ENCODE measurements around the gene PKD1L1. TPM values are rescaled to one million over a fixed set of nuclear protein-coding genes. Genes with fewer than 3 reads are reported as not detected.

PKD1L1 gene
- total RNA-seq, 1 experiment from 2014 or later: 0.17 TPM

- ChIA-PET CTCF (no interaction called here), POLR2A (no interaction called here), RAD21 (ENCODE audit: low non-redundant PET in 1 of 2, low total read pairs in 2 of 2, uncharacterized antibody in 2 of 2, unreplicated experiment in 2 of 2) (no interaction called here)
- peaks cover 5% of the 10 kb centered on the region; the same call in 1 of the 2 replicates for H3K79me2 ChIP-seq (ENCODE audit: insufficient read depth, low read length)
- ATAC-seq (no peak), DNase-seq (ENCODE audit: low read depth, low spot score) (no peak)
- no peaks in the 10 kb centered on the region for H3K27me3 ChIP-seq (ENCODE audit: insufficient read depth, low read length)
- no peak overlapping the region for H3K4me3 ChIP-seq (replicated peaks in 1 of 2; ENCODE audit: low read depth in 1 of 2, low read length in 2 of 2)
- no peak overlapping the region for H2AFZ ChIP-seq (ENCODE audit: low read depth, low read length, poor library complexity, severe bottlenecking)
- H4K20me1 ChIP-seq (ENCODE audit: insufficient read depth): no peaks in the 10 kb centered on the region
- H3K36me3 ChIP-seq (ENCODE audit: control insufficient read depth in 1 of 2, insufficient read depth in 2 of 2, low read length in 2 of 2): peaks cover 7 to 18% of the 10 kb centered on the region in 2 experiments; a peak in 3 of 4 replicates
- H3K27ac ChIP-seq (ENCODE audit: low read depth, low read length): no peak overlapping the region
- intact Hi-C loops (cut with micrococcal nuclease): no loop called here
- H3K9ac ChIP-seq (ENCODE audit: low read length): no peak overlapping the region
- BruUV-seq (replicated peaks): no TSS peak
- H3K9me3 ChIP-seq (ENCODE audit: control insufficient read depth in 1 of 2, insufficient read depth in 1 of 2, low read depth in 1 of 2, low read length in 2 of 2): no peaks in the 10 kb centered on the region
- TF ChIP-seq ZBTB33 (IDR thresholded peaks at IDR 0.05; ENCODE audit: extremely low read depth, insufficient replicate concordance, low read length): no peak
- H3K9me2 ChIP-seq (ENCODE audit: insufficient read depth): no peaks in the 10 kb centered on the region
- no peak overlapping the region for H3K4me2 ChIP-seq (ENCODE audit: low read length)
- H3K4me1 ChIP-seq (ENCODE audit: control insufficient read depth in 1 of 2, insufficient read depth in 2 of 2, low read length in 2 of 2): no peaks in the 10 kb centered on the region
Measured at GRCh38 chr7:47957156-47957555, 8.9 kb upstream of the PKD1L1 start.

GRCh38 chr7:47956220-47956619 is 8.0 kb upstream of the PKD1L1 start:
- BruUV-seq (replicated peaks): no TSS peak
- H3K27ac ChIP-seq (ENCODE audit: low read depth, low read length): no peak overlapping the region

More at GRCh38 chr7:47956220-47956619, 8.0 kb upstream of the PKD1L1 start:
- CTCF ChIA-PET: no interaction called here
- Histone ChIP-seq H3K27me3 (ENCODE audit: insufficient read depth, low read length) (no peaks in the 10 kb centered on the region), H2AFZ (ENCODE audit: low read depth, low read length, poor library complexity, severe bottlenecking) (no peak overlapping the region), H3K9me3 (ENCODE audit: control insufficient read depth in 1 of 2, insufficient read depth in 1 of 2, low read depth in 1 of 2, low read length in 2 of 2) (no peaks in the 10 kb centered on the region), H3K79me2 (ENCODE audit: insufficient read depth, low read length) (peaks cover 5% of the 10 kb centered on the region; the same call in 1 of the 2 replicates), H3K9me2 (ENCODE audit: insufficient read depth) (no peaks in the 10 kb centered on the region), H4K20me1 (ENCODE audit: insufficient read depth) (no peaks in the 10 kb centered on the region), H3K36me3 (ENCODE audit: control insufficient read depth in 1 of 2, insufficient read depth in 2 of 2, low read length in 2 of 2) (peaks cover 4 to 11% of the 10 kb centered on the region in 2 experiments; a peak in 2 of 4 replicates), H3K9ac (ENCODE audit: low read length) (no peak overlapping the region), H3K4me2 (ENCODE audit: low read length) (no peak overlapping the region), H3K4me1 (ENCODE audit: control insufficient read depth in 1 of 2, insufficient read depth in 2 of 2, low read length in 2 of 2) (no peaks in the 10 kb centered on the region), H3K4me3 (replicated peaks in 1 of 2; ENCODE audit: low read depth in 1 of 2, low read length in 2 of 2) (no peak overlapping the region)
- RAD21 ChIA-PET (ENCODE audit: low non-redundant PET in 1 of 2, low total read pairs in 2 of 2, uncharacterized antibody in 2 of 2, unreplicated experiment in 2 of 2): no interaction called here
- TF ChIP-seq POLR2AphosphoS5 (IDR thresholded peaks at IDR 0.05; ENCODE audit: low read depth, low read length): no peak
- no peak for TF ChIP-seq POLR2A (IDR thresholded peaks at IDR 0.05; ENCODE audit: borderline replicate concordance, extremely low read depth, insufficient read depth, insufficient read length)
- no peak for TF ChIP-seq RAD21 (IDR thresholded peaks at IDR 0.05; ENCODE audit: low read depth)
- TF ChIP-seq ZNF274 (IDR thresholded peaks at IDR 0.05; ENCODE audit: low read depth, low read length): no peak
- TF ChIP-seq SP1 (IDR thresholded peaks at IDR 0.05; ENCODE audit: low read depth): no peak
- no peak for TF ChIP-seq SRF (IDR thresholded peaks at IDR 0.05; ENCODE audit: low read depth)
- no peak for TF ChIP-seq EGR1 (IDR thresholded peaks at IDR 0.05; ENCODE audit: low read depth)
- POLR2A ChIA-PET: no interaction called here
- ATAC-seq (no peak), DNase-seq (ENCODE audit: low read depth, low spot score) (no peak)
- intact Hi-C loops (cut with micrococcal nuclease): no loop called here

All from HCT116 (cell line).